ENCODE results near the gene GRIN2C.

DNA sequence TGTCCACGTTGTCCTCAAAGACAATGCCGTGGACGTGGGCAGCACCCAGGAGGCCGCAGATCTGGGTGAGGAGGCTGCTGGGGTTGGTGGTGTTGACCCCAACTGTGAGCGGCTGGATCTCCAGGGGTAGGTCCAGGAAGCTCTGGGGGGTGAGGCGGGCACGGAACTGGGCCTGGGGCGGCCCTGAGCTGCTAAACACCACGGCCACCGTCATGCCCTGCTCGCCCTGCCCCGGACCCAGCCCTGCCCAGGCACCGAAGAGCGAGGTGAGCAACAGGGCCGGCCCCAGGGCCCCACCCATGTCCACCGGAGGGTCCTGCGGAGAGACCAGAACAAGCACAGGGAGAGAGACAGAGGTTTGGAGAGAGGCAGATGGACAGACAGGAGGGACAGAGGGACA is 4.9 kb downstream of the GRIN2C start:
- TF ChIP-seq, protein P1, sequence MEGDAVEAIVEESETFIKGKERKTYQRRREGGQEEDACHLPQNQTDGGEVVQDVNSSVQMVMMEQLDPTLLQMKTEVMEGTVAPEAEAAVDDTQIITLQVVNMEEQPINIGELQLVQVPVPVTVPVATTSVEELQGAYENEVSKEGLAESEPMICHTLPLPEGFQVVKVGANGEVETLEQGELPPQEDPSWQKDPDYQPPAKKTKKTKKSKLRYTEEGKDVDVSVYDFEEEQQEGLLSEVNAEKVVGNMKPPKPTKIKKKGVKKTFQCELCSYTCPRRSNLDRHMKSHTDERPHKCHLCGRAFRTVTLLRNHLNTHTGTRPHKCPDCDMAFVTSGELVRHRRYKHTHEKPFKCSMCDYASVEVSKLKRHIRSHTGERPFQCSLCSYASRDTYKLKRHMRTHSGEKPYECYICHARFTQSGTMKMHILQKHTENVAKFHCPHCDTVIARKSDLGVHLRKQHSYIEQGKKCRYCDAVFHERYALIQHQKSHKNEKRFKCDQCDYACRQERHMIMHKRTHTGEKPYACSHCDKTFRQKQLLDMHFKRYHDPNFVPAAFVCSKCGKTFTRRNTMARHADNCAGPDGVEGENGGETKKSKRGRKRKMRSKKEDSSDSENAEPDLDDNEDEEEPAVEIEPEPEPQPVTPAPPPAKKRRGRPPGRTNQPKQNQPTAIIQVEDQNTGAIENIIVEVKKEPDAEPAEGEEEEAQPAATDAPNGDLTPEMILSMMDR (conservative IDR thresholded peaks at IDR 0.05; ENCODE audit: low read length): no peak
- no peak for TF ChIP-seq EZH2phosphoT487 (IDR thresholded peaks at IDR 0.05; ENCODE audit: borderline replicate concordance)

Data from Loucy (cell line).